HG03280 (cell line): ENCODE measurements around the gene HOXA7.
A peak's percentile ranks its signal among the peaks of the same experiment; 100 is the strongest.

Source experiments
- ATAC-seq: cut with Tn5 transposase; IDR thresholded peaks from one replicate; pipeline ENCODE4 v1.9.1; 2021; ENCODE audit warnings: mild to moderate bottlenecking, moderate library complexity; ENCODE audit not compliant: unreplicated experiment

The HOXA7 gene

DNA sequence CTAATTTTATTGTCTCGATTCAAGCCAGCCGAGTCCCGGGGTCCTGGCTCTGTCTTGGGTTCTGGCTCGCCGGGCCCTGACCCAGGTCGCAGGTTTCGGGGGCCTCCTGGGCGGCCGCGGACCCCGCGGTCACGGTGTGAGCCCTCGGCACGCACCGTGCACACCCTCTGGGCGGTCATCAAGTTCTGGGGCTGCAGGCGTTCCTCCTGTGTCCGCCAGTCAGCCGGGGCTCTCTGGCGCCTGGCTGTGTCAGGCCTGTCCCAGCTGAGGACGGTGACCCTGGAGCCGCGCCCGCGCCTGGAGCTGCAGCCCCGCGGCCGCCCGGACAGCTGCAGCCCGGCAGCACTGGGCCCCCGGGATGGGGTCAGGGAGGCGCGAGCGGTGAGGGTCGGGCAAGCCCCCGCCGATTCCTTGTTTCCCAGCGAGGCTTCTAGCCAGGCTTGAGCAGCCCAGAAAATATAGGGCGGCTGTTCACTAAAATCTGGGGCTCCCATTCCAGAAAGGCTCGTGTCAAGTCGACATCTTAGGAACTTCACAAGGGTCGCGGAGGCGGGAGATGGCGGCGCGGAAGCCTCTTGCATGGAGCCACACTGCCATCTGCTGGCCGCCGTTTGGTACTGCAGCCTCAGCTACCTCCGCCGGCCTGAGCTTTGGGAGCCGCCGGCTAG is 4.2 kb upstream of the HOXA7 start:
- peak; percentile 51 for ATAC-seq

DNA sequence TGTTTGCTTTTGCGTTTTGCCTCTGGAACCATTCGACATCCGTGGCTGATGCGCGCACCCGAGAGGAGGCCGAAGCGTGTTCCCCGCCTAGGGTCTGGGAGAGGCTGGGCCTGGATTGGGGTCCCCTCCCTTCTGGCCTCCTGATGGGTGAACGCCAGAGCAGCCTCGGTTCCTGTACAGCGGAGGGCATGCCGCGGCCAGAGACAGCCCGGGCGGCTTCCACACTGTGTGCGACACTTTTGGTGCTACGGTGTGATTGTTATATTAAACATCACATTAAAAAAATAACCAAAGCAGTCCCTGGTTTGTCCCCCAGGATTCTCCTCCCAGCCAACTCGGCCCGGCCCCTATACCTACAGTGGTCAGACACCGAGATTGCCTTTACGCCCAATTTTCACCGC is 3.7 kb upstream of the HOXA7 start:
- ATAC-seq: no peak

DNA sequence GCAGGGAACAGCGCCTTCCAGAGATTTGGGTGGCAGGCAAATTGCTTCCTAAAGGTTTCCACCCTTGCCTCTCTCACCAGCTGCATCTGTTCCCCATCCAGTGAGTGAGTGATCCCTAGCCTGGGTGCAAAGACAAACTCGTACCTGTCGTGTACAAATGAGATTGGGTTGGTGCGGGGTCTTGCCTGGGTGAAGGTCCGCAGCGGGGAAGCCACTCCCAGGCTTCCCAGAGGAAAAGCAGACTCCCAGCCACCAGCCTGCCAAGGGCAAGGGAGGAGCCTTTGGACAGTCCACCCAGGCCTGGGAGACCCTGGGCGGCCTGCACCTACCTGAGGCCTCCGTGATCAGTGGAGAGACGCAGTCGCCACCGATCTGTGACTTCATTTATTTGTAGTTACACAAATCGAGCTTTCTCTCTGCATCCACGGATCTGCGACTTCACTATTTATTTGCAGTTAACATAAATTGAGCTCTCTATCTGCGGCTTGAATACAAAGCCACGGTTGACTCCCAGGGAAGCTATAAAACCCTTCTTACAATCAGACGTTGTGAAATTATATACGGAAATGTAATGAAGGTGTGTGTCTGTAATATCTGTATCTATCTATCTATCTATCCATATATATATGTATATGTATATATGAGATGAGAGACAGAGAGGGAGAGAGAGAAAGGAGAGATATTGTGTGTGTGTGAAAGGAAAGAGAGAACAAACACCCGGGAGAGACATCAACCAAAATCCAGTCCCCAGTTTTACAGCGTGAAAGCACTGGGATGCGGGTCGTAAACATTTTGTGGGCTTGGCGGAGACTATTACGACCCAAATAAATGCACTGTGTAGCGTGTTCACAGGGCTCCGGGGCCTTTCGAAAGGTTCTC is 3.0 kb upstream of the HOXA7 start:
- no peak for ATAC-seq

DNA sequence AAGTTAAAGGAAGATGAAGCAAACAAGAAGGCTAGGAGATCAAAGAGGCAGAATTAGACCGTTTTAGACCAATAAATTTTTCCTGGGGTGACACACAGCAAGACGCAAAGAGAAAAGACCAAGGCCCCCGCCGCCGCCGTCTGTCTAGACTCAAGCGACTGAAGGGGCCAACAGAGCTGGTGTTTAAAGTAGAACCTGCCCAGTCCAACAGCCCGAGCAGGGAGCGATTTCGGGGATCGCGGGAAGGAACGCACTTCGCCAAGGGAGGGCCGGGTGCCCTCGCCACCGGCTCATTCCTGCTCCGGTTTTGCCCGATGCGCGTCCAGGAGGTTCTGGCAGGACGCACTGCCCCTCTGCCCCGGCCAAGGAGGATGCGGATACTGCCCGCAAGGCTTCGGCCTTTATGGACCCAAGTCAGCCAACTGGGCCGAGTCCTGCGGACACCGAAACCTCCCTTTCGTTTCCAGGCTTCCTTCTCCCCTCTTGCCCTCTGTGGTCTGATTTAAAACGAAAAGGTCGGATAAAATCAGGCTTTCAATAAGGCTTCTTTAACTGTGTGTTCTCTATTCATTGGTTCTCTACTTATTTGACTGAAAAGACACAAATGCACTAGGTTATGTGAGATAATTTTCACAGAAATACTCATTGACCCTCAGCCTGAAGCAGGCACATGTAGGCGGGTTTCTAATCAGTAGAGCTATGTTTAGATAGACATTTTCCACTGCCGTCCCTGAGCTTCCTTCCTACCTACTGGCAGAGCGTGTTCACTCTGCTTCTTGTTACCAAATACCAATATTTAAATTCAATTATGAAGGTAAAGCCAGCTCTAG is 2.2 kb upstream of the HOXA7 start:
- no peak for ATAC-seq

DNA sequence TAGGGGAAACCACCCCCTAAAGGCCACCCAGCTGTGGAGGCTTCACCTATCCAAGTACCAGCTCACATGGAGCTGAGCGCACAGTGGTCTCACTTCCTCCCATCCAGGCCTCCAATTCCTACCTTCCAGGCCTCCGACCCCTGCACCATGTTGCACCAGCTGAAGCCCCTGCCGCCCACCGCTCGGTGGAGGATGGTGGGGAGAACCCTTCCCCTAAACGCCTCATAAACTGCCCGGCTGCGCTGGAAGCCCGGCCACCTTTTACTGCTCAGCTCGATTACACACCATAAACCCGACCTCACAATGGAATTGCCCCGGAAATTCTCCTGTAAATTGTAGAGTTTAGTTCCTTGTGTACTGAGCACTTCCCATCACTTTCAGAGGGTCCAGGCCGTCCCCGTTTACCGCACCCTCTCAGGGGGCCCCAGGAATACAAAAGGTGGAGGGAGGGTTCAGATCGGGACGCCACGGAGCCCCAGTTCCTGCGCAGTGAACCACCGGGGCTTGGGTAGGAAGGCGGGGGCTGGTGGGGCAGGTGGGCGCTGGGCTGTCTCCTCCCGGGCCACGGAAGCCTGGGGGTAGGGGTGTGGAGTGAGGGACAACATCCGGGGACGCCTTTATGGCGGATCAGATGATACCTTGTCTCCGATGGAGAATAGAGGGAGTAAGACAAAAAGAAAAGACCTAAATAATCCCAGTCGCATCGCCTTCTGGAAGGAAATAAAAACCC is 1.4 kb upstream of the HOXA7 start:
- ATAC-seq: no peak

DNA sequence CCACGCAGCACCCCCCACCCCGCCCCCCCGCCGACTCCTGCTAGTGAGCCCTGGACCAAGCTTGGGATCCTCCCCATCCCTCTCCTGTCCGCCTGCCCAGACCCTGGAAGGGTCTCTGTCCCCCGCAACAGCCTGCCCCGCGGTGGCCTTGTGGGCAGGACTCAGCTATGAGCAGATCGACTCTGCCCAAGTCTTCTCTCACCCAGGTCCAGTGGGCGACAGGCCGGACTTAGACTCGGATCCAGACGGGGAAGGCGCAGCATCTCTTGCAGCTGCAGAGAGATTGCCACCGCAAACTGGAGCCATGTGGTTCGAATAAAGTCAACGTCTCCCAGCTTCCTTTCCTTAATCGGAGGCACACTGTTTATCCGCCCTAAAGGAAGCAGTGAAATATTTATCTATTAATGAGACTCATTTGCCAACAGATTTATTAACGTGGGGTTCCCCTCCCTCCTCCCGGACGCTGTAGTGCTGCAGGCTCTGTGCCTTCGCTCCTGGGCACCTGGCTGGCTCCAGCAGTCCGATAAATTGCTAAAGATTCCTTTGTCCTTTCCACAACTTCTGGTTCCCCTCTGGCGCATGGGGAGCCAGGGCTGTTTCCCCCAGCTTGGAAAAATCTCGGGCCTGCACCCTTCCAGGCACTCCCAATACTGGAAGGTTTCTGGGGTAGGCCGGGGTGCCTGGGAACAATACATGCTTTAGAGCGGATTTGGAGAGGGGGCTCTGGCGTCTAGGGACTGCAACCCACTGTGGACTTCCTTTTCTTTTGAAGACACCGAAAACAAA is 634 bp upstream of the HOXA7 start:
- no peak for ATAC-seq

DNA sequence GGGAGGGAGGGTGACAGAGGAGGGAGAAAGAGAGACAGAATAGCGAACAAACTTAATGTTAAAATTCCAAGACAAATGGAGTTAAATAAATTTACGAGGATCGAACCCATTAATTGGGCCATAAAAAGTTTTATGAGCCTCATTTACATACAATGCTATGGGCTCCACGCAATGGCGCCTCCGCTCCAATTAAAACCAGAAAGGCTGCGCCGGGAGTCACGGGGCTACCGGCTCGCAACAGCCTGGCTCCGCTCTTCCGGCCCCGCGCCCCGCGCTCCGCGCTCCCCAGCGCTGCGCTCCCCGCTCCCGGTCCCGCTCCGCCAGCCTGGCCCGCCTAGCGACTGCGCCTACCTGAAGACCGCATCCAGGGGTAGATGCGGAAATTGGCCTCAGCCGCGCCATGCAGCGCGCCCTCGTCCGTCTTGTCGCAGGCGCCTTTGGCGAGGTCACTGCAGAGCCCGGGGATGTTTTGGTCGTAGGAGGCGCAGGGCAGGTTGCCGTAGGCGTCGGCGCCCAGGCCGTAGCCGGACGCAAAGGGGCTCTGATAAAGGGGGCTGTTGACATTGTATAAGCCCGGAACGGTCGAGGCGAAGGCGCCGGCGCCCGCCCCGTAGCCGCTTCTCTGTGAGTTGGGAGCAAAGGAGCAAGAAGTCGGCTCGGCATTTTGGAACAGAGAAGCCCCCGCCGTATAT is 513 bp downstream of the HOXA7 start:
- ATAC-seq: no peak

DNA sequence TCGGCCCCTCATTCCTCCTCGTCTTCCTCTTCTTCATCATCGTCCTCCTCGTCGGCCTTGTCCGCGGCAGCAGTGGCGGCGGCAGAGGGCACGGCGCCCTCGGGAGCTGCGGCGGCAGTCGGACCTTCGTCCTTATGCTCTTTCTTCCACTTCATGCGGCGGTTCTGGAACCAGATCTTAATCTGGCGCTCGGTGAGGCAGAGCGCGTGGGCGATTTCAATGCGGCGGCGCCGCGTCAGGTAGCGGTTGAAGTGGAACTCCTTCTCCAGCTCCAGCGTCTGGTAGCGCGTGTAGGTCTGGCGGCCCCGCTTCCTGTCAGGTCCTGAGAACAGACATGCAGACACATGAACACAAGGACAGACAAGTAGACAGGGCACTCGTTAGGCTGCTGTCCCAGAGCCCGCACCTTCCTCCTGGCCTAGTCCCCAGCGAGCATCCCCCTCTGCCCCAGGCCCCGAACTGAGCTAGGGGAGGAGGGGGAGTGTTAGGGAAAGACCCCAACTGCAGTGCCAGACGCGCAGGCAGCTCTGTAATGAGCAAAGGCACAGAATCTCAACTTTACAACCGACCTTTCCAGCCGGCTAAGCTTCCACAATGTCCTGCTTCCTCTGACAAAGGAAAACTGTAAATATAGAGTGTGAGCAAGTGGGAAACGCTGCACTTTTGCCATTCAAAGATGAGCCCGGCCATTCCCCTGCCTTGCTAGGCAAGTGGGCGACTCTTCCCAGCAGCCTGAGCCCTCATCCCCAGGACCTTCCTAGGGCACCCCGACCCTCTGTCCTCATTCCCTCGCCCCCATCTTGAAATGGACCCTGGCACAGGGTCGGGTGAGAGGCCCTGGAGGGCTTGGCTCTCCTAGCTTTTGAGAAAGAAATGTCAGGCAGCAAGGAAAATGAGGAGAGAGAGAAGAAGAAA is 1.3 kb downstream of the HOXA7 start:
- no peak for ATAC-seq

DNA sequence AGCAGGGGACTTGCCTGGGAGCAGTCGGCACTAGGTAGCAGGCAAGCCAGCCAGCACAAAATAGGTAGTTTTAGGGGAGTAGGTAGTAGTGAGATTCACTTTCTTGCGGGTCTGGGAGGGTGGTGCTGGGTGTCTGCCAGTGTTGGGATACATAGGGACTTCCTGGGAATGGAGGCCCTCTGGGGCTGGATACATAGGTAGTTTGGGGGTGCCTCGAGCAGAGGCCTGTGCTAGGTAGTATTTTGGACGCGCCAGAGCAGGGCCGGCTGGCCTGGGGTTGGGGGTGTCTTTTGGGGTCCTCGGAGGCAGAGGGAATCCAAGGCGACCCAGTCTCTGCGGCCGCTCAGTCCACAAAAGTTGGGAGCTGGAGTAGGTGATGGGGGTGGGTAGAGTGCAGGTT is 2.1 kb downstream of the HOXA7 start:
- ATAC-seq: no peak

DNA sequence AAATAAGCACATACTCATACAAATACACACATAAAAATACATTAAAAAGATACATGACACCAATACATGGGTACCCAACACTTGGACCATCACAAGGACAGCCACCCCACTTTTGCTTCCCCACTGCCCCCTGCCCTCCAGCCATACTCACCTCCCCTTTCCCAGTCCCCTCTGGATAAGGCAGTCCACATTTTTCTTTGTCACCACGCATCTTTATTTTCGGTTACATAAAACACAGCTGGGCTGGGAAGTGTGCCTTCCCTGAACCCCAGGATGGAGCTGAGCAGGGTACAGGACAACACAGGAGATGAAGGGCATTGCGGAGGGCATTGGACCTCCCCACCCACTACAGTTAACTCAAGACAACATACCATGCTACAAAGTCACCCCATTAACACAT is 2.9 kb downstream of the HOXA7 start:
- no peak for ATAC-seq

DNA sequence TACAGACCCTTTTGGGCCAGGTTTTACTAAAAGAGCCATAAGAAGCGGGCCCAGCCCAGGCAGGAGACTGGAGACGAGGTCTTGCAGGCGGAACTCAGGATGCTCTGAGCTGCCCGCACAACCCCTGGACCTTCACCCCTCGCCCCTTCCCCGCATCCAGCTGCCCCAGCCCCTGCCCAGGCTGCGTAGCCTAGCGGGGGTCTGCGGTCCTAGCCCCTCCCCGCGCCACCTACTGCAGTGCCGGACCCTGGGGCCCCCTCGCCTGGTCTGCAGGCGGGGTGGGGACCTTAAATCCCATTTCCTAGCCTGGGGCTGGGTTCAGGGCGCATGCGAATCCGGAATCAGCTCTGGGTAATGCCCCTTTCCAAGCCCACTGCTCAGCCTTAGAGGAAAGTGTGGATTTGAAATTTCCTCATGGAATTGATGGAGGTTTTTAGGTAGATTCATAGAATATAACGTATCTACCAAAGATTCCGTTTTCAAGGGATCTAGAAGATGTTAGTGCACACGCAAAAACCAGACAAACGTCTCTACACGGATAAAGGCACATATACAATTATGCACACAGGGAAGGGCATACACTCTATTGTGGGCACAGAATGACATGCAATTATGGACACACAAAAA is 3.5 kb downstream of the HOXA7 start:
- no peak for ATAC-seq

DNA sequence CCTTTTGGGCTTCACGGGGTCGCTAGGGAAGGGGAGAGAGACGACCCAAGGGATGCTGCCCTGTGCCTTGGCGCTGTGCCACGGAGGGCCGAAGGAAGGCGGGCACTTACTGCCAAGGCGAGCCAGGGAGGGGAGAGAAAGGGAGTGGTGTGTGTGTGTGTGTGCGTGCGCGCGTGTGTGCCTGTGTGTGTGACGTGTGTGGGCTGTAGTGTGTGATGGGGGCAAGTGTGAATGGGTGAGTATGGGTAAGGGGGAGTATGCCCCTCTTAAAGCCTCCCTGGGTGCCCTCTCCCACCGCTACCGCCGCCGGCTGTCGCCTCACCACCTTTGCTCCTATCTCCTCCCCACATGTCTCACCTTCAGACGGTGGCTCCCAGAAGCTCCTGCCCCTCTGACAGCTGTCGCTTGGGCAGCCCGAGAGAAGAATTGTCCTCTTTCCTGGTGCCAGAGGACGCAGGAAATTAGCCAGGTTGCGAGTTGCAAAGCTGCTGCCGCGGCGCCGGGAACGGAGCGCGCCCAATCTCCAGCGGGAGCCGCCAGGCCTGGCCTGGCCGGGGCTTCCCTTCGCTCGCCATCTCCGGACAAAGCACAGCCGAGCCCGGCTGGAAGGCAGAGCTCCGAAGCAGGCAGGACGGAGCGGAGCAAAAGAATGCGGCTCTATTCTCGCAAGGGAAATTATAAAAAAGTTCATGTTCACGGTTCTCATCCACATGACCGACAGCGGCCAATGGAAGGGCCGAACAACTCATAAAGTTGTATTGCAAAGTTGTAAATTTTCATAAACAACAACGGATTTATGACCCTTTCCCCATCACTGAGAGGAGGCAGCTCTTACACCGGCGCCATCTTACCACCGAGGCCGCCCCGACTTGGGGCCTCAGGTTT is 4.3 kb downstream of the HOXA7 start, which contains the start of gene HOXA3:
Gene HOXA3 (minus strand): TSS at position 653 of the 885 bp plus-strand sequence. CDS start 41,943 bp downstream, outside the sequence.
- ATAC-seq: no peak

DNA sequence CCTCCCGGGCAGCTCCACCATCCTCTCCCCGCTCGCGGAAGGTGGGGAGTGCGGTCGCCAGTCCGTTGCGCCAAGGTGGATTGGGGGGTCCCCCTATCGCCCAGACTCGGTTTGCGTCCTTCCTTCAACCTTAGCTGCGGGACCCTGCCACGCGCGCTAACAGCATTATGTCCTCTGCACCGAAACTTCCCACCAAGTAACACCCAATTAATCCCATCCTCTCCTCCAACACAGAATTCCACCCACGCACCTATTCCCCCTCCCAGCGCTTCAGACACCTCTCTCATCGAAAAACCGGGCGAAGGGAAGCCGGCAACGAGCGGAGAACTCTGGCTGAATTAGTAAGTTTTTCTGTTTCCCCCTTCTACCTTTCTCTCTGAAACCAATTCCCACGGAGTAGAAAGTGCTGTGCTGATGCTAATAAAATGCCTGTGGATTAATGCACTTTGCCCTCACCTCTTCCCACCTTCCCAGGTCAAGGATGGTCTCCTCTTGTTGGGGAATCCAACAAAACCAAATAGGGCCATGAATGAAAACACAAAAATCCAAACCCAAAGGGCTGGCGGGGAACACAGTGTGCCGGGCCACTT is 5.0 kb downstream of the HOXA7 start:
- no peak for ATAC-seq

DNA sequence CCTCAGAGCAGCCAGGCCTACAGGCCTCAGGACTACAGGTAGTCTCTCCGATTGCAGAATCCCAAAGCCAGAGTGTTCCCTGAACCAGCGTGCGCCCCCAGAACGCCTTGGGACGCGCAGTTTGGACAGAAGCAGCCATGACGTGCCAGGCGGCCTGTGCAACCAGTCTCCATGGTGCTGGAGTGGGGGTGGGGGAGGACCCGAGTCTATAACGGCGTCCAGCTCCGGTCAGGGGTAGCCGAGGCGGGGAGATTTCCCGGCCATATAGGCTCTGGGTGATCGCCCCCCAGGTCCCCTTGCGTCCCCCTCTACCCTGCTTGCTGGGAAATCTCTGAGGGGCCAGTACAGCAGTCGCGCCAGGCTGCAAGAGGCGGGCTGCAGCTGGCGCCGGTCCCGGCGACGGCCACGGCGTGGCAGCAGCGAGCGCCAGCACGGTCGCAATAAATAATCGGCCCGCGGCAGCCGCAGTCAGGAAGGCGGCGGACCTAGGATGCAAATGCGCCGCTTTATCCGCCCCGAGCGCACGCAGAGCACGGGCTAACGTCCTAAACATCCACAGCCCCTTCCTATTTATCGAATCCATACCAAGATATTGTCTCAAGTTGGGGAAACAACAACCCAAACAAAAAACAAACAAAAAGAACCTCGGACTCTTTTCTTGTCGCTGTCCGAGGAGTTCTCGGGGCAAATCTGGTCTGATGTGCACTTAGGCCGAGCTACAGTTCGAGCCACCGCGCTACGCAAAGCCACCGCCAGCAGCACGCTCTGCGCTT is 5.7 kb downstream of the HOXA7 start:
- ATAC-seq: peak; percentile 86

DNA sequence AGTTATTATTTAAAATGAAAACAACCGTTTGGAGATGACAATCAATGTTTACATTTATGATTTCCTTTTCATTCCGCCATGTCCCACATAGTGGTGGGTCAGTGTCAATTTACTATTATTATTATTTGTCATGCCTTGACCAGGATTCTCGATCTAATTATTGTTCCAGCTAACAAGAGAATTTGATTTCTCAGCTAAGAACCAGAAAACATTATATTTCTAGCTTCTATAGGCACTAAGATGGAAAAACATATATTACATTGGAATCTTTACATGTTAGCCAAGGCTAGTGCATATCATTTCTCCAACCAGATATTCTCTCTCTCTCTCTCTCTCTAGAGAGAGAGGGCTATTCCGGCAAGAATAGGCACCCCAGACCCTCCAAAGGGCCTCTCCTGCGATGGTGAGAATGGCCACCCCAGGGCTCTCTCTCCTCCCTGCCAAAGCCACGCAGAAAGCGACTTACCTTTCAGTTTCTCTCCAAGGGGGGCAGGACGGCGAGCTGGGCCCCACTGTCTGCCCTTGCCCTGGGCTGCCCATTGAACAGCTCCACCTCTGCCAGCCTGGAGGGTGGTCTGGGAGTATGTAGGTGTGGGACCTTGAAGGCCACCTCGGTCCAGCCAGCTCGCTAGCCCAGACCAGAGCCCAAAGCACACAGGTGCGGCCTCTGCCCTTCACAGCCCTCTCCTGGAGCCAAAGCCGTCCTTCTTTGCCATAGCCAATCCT is 6.5 kb downstream of the HOXA7 start:
- ATAC-seq: peak; percentile 6
